RWPE1 (cell line): ENCODE data around the gene LRTM2.

ENCODE experiments used
- CTCF ChIA-PET: fragments of 350-600 bp; sonication (Branson Sonifier 250); formaldehyde crosslinking; extraction: SDS; loops from one replicate; lab custom pipeline; 2021; lab: Yijun Ruan, JAX
- POLR2A ChIA-PET: fragments of 400-600 bp; formaldehyde crosslinking; extraction: SDS; loops from one replicate; lab custom pipeline; 2020; ENCODE audit warnings: antibody characterized with exemption; ENCODE audit not compliant: low non-redundant PET; lab: Yijun Ruan, JAX
- DNase-seq: peaks from one replicate; pipeline ENCODE4 v3.0.0; 2012; ENCODE audit warnings: low spot score
- H3K27ac ChIP-seq: fragments of 450-650 bp; 2 replicates; pipeline ENCODE4 v1.5.1; 2017
- TF ChIP-seq, protein P1 (sequence below): fragments of 450-650 bp; conservative IDR thresholded peaks from 2 replicates; pipeline ENCODE4 v1.5.1; 2017; ENCODE audit warnings: low read depth, mild to moderate bottlenecking

Gene LRTM2

DNA sequence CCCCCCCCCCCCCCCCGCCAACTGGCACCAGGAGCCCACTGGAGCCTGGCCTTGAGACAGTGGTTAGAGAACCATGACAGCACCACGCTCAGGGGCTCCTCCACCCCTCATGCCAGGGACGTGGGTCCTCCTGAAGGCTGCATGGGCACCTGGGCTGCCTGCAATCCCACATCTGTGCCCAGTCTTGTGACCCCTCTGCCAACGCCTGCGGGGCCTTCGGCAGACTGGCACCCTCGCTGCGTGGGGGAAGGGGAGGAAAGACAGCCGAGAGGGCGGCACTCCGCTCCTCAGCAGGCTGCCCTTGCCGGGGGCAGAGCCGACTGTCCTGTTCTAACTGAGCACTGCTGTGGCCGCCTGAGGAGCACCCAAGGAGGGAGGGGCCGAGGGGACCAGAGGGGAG, 6.0 kb downstream of the LRTM2 start:
- no peak for DNase-seq
- H3K27ac ChIP-seq, result no peak overlapping the region
- ChIA-PET CTCF (no interaction called here), POLR2A (no interaction called here)
- TF ChIP-seq, protein P1, sequence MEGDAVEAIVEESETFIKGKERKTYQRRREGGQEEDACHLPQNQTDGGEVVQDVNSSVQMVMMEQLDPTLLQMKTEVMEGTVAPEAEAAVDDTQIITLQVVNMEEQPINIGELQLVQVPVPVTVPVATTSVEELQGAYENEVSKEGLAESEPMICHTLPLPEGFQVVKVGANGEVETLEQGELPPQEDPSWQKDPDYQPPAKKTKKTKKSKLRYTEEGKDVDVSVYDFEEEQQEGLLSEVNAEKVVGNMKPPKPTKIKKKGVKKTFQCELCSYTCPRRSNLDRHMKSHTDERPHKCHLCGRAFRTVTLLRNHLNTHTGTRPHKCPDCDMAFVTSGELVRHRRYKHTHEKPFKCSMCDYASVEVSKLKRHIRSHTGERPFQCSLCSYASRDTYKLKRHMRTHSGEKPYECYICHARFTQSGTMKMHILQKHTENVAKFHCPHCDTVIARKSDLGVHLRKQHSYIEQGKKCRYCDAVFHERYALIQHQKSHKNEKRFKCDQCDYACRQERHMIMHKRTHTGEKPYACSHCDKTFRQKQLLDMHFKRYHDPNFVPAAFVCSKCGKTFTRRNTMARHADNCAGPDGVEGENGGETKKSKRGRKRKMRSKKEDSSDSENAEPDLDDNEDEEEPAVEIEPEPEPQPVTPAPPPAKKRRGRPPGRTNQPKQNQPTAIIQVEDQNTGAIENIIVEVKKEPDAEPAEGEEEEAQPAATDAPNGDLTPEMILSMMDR, result no peak

GRCh38 chr12:1826867-1827705, 6.7 kb downstream of the LRTM2 start:
- DNase-seq, result no peak
- H3K27ac ChIP-seq, result no peak overlapping the region
- ChIA-PET CTCF (no interaction called here), POLR2A (no interaction called here)
- TF ChIP-seq, protein P1, result no peak

DNA sequence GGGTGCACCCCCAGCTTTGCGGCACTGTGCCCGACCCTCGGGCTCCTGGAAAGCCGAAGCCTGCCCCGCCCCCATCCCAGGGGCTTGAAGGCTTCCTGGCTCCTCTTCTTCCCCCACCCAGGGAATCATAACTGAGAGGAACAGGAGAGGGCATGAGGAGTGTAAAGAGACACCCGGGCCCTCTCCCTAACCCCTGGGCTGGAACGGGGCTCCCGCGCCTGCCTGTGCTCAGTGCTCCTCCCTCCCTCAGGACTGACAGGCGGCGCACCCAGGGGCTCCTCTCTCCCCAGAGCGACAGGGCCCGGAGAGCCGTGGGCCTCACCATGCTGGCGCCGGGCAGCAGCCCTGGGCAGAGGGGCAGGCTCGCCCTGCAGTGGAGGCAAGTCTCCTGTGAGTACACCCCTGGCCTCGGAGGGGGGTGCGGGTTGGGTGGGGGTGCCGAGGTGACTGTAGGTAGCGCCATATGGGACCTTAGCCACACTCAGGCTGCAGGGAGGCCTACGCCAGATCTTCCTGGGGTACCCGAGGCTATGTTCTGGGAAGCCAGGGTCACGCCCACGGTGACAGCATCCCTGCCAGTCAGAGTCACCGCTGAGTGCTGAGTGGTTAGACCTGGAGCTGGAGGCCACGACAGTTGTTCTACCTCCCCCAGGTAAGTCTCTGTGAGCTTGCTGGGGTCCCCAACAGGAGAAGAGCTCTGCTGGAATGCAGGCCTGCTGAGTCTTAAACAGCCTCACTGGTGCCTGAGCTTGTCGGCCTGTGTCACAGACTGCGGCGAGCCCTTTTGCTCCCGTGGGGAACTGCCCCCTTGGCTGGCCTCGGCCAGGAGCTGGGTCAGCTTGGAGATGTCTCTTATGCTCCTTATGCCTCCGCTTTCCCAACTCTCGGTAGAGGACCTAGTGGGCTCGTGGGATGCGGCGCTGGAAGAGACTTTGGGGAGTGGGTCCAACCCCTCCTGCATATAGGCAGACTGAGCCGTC, 7.8 kb downstream of the LRTM2 start:
- ChIA-PET CTCF (no interaction called here), POLR2A (no interaction called here)
- no peak for DNase-seq
- TF ChIP-seq, protein P1, result no peak
- no peak overlapping the region for H3K27ac ChIP-seq

GRCh38 chr12:1828856-1829255, 8.5 kb downstream of the LRTM2 start:
- ChIA-PET CTCF (no interaction called here), POLR2A (no interaction called here)
- TF ChIP-seq, protein P1, result no peak
- DNase-seq, result no peak
- H3K27ac ChIP-seq, result no peak overlapping the region

DNA sequence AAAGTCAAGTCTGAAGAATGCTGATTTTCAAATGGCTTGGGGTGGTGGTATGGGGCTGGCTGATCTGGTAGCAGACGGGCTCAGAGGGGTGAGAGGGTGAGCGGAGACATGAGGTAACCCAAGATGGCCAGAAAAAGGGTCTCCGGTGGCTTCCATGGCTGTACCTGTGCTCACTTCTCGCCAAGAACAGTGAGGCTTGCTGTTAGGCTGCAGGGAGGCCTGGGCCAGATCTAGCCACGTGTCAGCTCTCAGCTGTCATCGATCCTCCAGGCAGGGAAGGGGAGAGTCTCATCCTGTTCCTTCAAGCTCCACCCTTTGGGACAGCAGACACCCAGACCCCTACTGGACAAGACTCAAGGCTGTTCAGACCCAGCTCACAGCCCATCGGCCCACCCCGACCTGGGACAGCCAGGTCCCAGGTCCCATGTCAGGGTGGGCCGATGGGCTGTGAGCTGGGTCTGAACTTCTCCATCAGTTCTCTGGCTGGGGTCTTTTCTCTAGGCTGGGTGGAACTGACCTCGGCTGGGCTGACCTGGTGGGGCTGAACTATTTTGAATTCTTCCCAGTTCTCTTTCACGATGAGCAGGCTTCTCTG, 9.0 kb downstream of the LRTM2 start:
- CTCF ChIA-PET, result no interaction called here
- TF ChIP-seq, protein P1, result no peak

GRCh38 chr12:1830401-1830845, 10.1 kb downstream of the LRTM2 start:
- CTCF ChIA-PET, result interaction anchor here (0.6 to 1.2 kb wide), 2 partner anchors 110 to 180 kb away, joined by 3 read pairs; no protein-coding TSS in a partner anchor
- DNase-seq, result no peak
- TF ChIP-seq, protein P1, result no peak
- POLR2A ChIA-PET, result no interaction called here
- no peak overlapping the region for H3K27ac ChIP-seq

More for the DNA sequence above, 9.0 kb downstream of the LRTM2 start:
- H3K27ac ChIP-seq, result no peak overlapping the region
- no peak for DNase-seq
- POLR2A ChIA-PET, result no interaction called here
